Neutrophil (primary cell): Measurements from ENCODE around the gene CUBN.

Experiments
- H3K27ac ChIP-seq: fragments of 200-600 bp; sonication (generic); 2 replicates; pipeline ENCODE4 v1.5.1; 2016; ENCODE audit warnings: mild to moderate bottlenecking, moderate library complexity
- H3K27me3 ChIP-seq: fragments of 200-600 bp; sonication (generic); 2 replicates; pipeline ENCODE4 v1.6.0; 2016; ENCODE audit warnings: mild to moderate bottlenecking
- H3K36me3 ChIP-seq: fragments of 200-600 bp; sonication (generic); 2 replicates; pipeline ENCODE4 v1.5.1; 2017
- H3K4me1 ChIP-seq, 2 experiments: fragments of 200-600 bp in 1 of 2; sonication (generic) in 1 of 2; 1 replicate in 1 of 2; 2 replicates in 1 of 2; pipeline versions ENCODE4 v1.5.1 to v1.6.1; 2013 to 2016; ENCODE audit warnings: low read depth in 1 of 2, low read length in 1 of 2, mild to moderate bottlenecking in 1 of 2, moderate library complexity in 1 of 2; ENCODE audit not compliant: control insufficient read depth in 1 of 2, insufficient read depth in 1 of 2
- H3K4me3 ChIP-seq, 2 experiments: fragments of 200-600 bp in 1 of 2; sonication (generic) in 1 of 2; 1 replicate in 1 of 2; 2 replicates in 1 of 2; pipeline ENCODE4 v1.5.1; 2013 to 2016; ENCODE audit warnings: low read depth in 1 of 2, low read length in 1 of 2, mild to moderate bottlenecking in 1 of 2, moderate library complexity in 1 of 2
- H3K9me3 ChIP-seq: fragments of 200-600 bp; sonication (generic); 2 replicates; pipeline ENCODE4 v1.5.1; 2016
- CTCF ChIP-seq: fragments of 200-600 bp; sonication (generic); IDR thresholded peaks from 2 replicates; pipeline ENCODE4 v1.5.1; 2016; ENCODE audit warnings: antibody characterized with exemption

The CUBN gene

GRCh38 chr10:16817125-16818019 is 312.2 kb downstream of the CUBN start, which contains the start of gene RSU1:
RSU1 (minus strand) TSS chr10:16817424; CDS start chr10:16817081, 343 bp downstream.
- Histone ChIP-seq H3K27ac (peak within 1 kb of the TSS; percentile 77), H3K4me3 (peak within 1 kb of the TSS; percentile 81 to 89), H3K4me1 (peaks cover 36 to 40% of the 10 kb centered on the region in 2 experiments), H3K9me3 (no peaks in the 10 kb centered on the region), H3K36me3 (no peaks in the 10 kb centered on the region), H3K27me3 (no peaks in the 10 kb centered on the region)
- TF ChIP-seq CTCF = peak; percentile 38

- no peaks in the 10 kb centered on the region for H3K36me3 ChIP-seq
- peaks cover 36 to 40% of the 10 kb centered on the region in 2 experiments for H3K4me1 ChIP-seq
- H3K27me3 ChIP-seq = no peaks in the 10 kb centered on the region
- no peak for TF ChIP-seq CTCF
- no peaks in the 10 kb centered on the region for H3K9me3 ChIP-seq
- H3K4me3 ChIP-seq = peak overlapping the region; percentile 81 to 89
- peak overlapping the region; percentile 77 for H3K27ac ChIP-seq
Measured at GRCh38 chr10:16816830-16817124, 312.8 kb downstream of the CUBN start.

GRCh38 chr10:16816171-16816570 is 313.4 kb downstream of the CUBN start:
- no peaks in the 10 kb centered on the region for H3K9me3 ChIP-seq
- H3K27me3 ChIP-seq = no peaks in the 10 kb centered on the region
- no peak for TF ChIP-seq CTCF
- H3K4me3 ChIP-seq = peak overlapping the region; percentile 81 to 89
- no peak overlapping the region for H3K27ac ChIP-seq
- peaks cover 36 to 40% of the 10 kb centered on the region in 2 experiments for H3K4me1 ChIP-seq
- peaks cover 1% of the 10 kb centered on the region for H3K36me3 ChIP-seq

GRCh38 chr10:16814012-16814411 is 315.6 kb downstream of the CUBN start:
- TF ChIP-seq CTCF = no peak
- H3K27ac ChIP-seq = no peak overlapping the region
- H3K4me1 ChIP-seq = peaks cover 32 to 35% of the 10 kb centered on the region in 2 experiments
- H3K9me3 ChIP-seq = no peaks in the 10 kb centered on the region
- no peak overlapping the region for H3K4me3 ChIP-seq
- peaks cover 10% of the 10 kb centered on the region for H3K36me3 ChIP-seq
- H3K27me3 ChIP-seq = no peaks in the 10 kb centered on the region

GRCh38 chr10:16812676-16813075 is 316.9 kb downstream of the CUBN start:
- Histone ChIP-seq H3K36me3 (peaks cover 11% of the 10 kb centered on the region), H3K27me3 (no peaks in the 10 kb centered on the region), H3K4me1 (peaks cover 23 to 26% of the 10 kb centered on the region in 2 experiments), H3K27ac (no peak overlapping the region), H3K4me3 (no peak overlapping the region), H3K9me3 (no peaks in the 10 kb centered on the region)
- TF ChIP-seq CTCF = no peak
